Muscle of arm (tissue), 12 donors: ENCODE results near the gene HSPA6. TPM values are rescaled to one million over a fixed set of nuclear protein-coding genes. Genes with fewer than 3 reads are reported as not detected.
A peak's percentile ranks its signal among the peaks of the same experiment; 100 is the strongest.
"Not testable (repeated sequence)": the region's sequence is repeated elsewhere in the genome, so short reads cannot be mapped to it uniquely, and the experiment has no call there.

Source experiments
- DNase-seq: peaks from one replicate; pipeline ENCODE4 v3.0.0-alpha.2; 2013
- polyA plus RNA-seq, 12 donors: library from polyadenylated mRNA; unstranded; fragments of 120-200 nt; gene quantifications; one replicate each; pipeline ENCODE4 v1.2.1, GENCODE V29; 2013; ENCODE audit not compliant: insufficient read length in 12 of 12

Gene HSPA6
- polyA plus RNA-seq, 12 donors: 0.10 to 1.1 (median 0.38) TPM; not detected in 3

- DNase-seq: not testable (repeated sequence)
Observed at GRCh38 chr1:161557506-161558450, 33.4 kb downstream of the HSPA6 start.

- DNase-seq: peak; percentile 38
Observed at GRCh38 chr1:161560960-161561715, 36.8 kb downstream of the HSPA6 start.

- DNase-seq: not testable (repeated sequence)
Observed at GRCh38 chr1:161562441-161562840, 38.1 kb downstream of the HSPA6 start.

- not testable (repeated sequence) for DNase-seq
Observed at GRCh38 chr1:161563522-161563921, 39.2 kb downstream of the HSPA6 start.

- DNase-seq: not testable (repeated sequence)
Observed at GRCh38 chr1:161566602-161566960, 42.2 kb downstream of the HSPA6 start.

- not testable (repeated sequence) for DNase-seq
Observed at GRCh38 chr1:161571703-161572102, 47.4 kb downstream of the HSPA6 start.

Other genes with a start within 250 kb of the HSPA6 start
- 10 to 100 TPM in 8 of 12 donors, 1 to 10 TPM in 3, not detected in 1; 5.7 to 39.9 (median 13.9) TPM for gene MPZ, start 214.6 kb upstream of the HSPA6 start, polyA plus RNA-seq
- 100 to 1,000 TPM in 11 of 12 donors, 10 to 100 TPM in 1; 91.3 to 429 (median 132) TPM for gene SDHC, start 210.2 kb upstream of the HSPA6 start, polyA plus RNA-seq
- 1 to 10 TPM in 4 of 12 donors, under 1 TPM in 2, not detected in 6; 0.73 to 1.5 (median 1.3) TPM for gene CFAP126, start 156.7 kb upstream of the HSPA6 start, polyA plus RNA-seq
- gene FCGR2A, start 19.1 kb upstream of the HSPA6 start, polyA plus RNA-seq: 10 to 100 TPM in 1 of 12 donors, 1 to 10 TPM in 9, not detected in 2; 3.8 to 12.2 (median 5.2) TPM
- gene FCGR3A, start 25.3 kb downstream of the HSPA6 start, polyA plus RNA-seq: 1 to 10 TPM in 10 of 12 donors, not detected in 2; 1.1 to 2.8 (median 2.2) TPM
- 1 to 10 TPM in 1 of 12 donors, under 1 TPM in 8, not detected in 3; 0.12 to 3.1 (median 0.64) TPM for gene FCGR3B, start 106.6 kb downstream of the HSPA6 start, polyA plus RNA-seq
- gene FCGR2B, start 138.6 kb downstream of the HSPA6 start, polyA plus RNA-seq: under 1 TPM in 10 of 12 donors, not detected in 2; 0.04 to 0.51 (median 0.20) TPM
- gene FCRLA, start 182.7 kb downstream of the HSPA6 start, polyA plus RNA-seq: 1 to 10 TPM in 1 of 12 donors, under 1 TPM in 8, not detected in 3; 0.13 to 4.5 (median 0.32) TPM
- under 1 TPM in 10 of 12 donors, not detected in 2; 0.24 to 0.77 (median 0.40) TPM for gene FCRLB, start 197.0 kb downstream of the HSPA6 start, polyA plus RNA-seq
- 10 to 100 TPM in 11 of 12 donors, not detected in 1; 20.2 to 29.7 (median 25.1) TPM for gene DUSP12, start 225.2 kb downstream of the HSPA6 start, polyA plus RNA-seq
- gene ATF6, start 241.8 kb downstream of the HSPA6 start, polyA plus RNA-seq: 10 to 100 TPM in 11 of 12 donors, not detected in 1; 15.4 to 23.1 (median 19.7) TPM